HG02610 (cell line): ENCODE measurements around the gene CD40LG.

Experiments used
- ATAC-seq: cut with Tn5 transposase; IDR thresholded peaks from one replicate; pipeline ENCODE4 v1.9.1; 2021; ENCODE audit warnings: mild to moderate bottlenecking, moderate library complexity; ENCODE audit not compliant: unreplicated experiment

Gene CD40LG

GRCh38 chrX:136646602-136647239 lies 1.2 kb upstream of the CD40LG start:
- no peak for ATAC-seq

GRCh38 chrX:136650811-136651210 lies 2.9 kb downstream of the CD40LG start:
- no peak for ATAC-seq

- no peak for ATAC-seq
These were observed 5.1 kb downstream of the CD40LG start for GRCh38 chrX:136652822-136653723.

- no peak for ATAC-seq
These were observed 8.5 kb downstream of the CD40LG start for GRCh38 chrX:136656361-136656964.

- ATAC-seq = no peak
These were observed 10.2 kb downstream of the CD40LG start for GRCh38 chrX:136658151-136658550.

- no peak for ATAC-seq
These were observed 11.2 kb downstream of the CD40LG start for GRCh38 chrX:136659174-136659573.

GRCh38 chrX:136660896-136661295 lies 12.9 kb downstream of the CD40LG start:
- ATAC-seq = no peak

- no peak for ATAC-seq
These were observed 14.1 kb downstream of the CD40LG start for GRCh38 chrX:136662104-136662503.

GRCh38 chrX:136662976-136663375 lies 15.0 kb downstream of the CD40LG start:
- ATAC-seq = no peak

GRCh38 chrX:136665258-136665900 lies 17.4 kb downstream of the CD40LG start:
- ATAC-seq = no peak

GRCh38 chrX:136666088-136666487 lies 18.1 kb downstream of the CD40LG start:
- ATAC-seq = no peak

GRCh38 chrX:136667446-136668168 lies 19.6 kb downstream of the CD40LG start:
- ATAC-seq = no peak

GRCh38 chrX:136671006-136671610 lies 23.1 kb downstream of the CD40LG start:
- ATAC-seq = peak; percentile 45

- peak; percentile 29 for ATAC-seq
These were observed 26.5 kb downstream of the CD40LG start for GRCh38 chrX:136674270-136674985.

GRCh38 chrX:136679531-136679930 lies 31.6 kb downstream of the CD40LG start:
- no peak for ATAC-seq

GRCh38 chrX:136684120-136684519 lies 36.2 kb downstream of the CD40LG start:
- ATAC-seq = no peak

- ATAC-seq = no peak
These were observed 39.5 kb downstream of the CD40LG start for GRCh38 chrX:136687457-136687856.

- ATAC-seq = no peak
These were observed 41.5 kb downstream of the CD40LG start for GRCh38 chrX:136689436-136689835.

- ATAC-seq = no peak
These were observed 43.3 kb downstream of the CD40LG start for GRCh38 chrX:136691028-136691809.
